SH-SY5Y (cell line): ENCODE results near the gene C19orf33.

ENCODE experiments used
- GATA2 ChIP-seq: IDR thresholded peaks from 2 replicates; pipeline ENCODE4 v1.6.1; 2011; ENCODE audit warnings: mild to moderate bottlenecking, low read depth, low read length
- GATA3 ChIP-seq: IDR thresholded peaks from 2 replicates; pipeline ENCODE4 v1.6.1; 2011; ENCODE audit warnings: low read depth, mild to moderate bottlenecking, low read length, moderate library complexity

C19orf33 gene

GRCh38 chr19:38333245-38333644 lies 29.2 kb downstream of the C19orf33 start:
- TF ChIP-seq GATA3 (no peak), GATA2 (no peak)

DNA sequence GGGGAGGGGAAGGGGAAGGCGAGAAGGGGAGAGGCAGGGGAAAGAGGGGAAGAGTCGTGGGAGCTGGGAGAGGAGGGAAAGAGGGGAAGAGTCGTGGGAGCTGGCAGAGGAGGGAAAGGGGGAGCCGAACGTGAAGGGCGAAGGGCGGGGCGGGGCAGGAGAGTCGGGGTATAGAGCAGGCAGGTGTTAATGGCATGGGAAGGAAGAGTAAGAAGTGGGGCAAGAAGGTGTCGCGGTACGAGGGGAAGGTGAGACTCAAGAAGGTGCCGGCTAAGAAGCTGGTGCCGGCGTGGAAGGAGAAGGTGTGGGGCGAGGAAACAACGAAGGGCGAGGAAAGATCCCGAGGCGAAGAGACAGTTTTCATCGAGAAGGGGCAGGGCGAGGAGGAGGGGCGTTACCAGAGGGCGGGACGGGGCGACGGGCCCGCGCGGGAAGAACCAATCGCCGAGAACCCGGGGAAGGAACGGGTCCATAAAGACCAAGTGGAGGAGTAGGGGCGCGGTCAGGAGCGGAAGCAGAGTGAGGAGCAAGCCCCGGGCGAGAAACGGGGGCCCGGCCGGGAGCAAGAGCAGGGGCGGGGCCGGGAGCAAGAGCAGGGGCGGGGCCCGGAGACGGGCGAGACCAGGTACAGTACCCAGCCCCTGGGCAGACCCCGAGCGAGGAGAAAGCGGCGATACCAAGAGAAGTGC lies 32.0 kb downstream of the C19orf33 start:
- TF ChIP-seq GATA2 = no peak
- no peak for TF ChIP-seq GATA3

GRCh38 chr19:38336638-38337359 lies 32.7 kb downstream of the C19orf33 start:
- TF ChIP-seq GATA3 (no peak), GATA2 (no peak)

DNA sequence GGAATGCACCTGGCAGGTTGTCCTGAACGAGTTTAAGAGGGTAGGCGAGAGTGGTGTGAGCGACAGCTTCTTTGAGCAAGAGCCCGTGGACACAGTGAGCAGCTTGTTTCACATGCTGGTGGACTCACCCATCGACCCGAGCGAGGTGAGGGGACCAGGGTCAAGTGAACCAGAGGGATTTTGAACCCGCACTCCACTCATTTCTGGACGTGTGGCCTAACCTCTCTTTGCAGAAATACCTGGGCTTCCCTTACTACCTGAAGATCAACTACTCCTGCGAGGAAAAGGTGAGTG lies 33.3 kb downstream of the C19orf33 start:
- TF ChIP-seq GATA3 (no peak), GATA2 (no peak)

DNA sequence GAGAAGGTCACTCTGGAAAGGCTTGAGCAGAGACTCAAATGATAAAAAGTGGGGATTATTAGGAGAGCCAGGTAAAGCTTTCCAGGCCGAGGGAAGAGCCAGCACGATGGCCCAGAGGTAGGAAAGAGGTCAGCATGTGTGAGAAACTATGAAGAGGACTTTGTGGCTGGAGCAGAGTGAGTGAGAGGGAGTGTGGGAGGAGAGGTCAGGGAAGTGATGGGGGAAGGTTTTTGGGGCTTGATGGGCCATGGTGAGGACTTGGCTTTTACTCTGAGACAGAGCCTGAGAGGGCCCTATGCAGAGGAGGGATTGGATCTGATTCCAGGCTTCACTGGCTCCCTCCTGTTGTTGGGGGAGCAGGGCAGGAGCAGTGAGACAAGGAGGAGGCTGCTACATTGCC lies 36.9 kb downstream of the C19orf33 start:
- TF ChIP-seq GATA3 = no peak
- TF ChIP-seq GATA2 = no peak

GRCh38 chr19:38346837-38347236 lies 42.8 kb downstream of the C19orf33 start:
- TF ChIP-seq GATA2 (no peak), GATA3 (no peak)

DNA sequence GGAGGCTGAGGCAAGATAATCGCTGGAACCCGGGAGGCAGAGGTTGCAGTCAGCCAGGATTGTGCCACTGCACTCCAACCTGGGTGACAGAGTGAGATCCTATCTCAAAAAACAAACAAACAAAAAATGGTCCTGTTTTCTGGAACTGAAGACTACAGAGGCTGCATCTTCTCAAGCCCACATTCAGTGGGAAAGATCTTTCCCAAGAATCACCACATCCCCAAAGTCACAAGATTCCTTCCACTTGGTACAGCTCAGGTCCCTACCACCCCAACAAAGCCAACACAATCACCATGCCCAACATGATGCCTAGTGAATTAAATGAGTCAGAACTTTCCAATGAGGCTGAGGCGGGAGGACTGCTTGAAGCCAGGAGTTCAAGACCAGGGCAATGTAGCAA lies 46.8 kb downstream of the C19orf33 start:
- no peak for TF ChIP-seq GATA2
- no peak for TF ChIP-seq GATA3

DNA sequence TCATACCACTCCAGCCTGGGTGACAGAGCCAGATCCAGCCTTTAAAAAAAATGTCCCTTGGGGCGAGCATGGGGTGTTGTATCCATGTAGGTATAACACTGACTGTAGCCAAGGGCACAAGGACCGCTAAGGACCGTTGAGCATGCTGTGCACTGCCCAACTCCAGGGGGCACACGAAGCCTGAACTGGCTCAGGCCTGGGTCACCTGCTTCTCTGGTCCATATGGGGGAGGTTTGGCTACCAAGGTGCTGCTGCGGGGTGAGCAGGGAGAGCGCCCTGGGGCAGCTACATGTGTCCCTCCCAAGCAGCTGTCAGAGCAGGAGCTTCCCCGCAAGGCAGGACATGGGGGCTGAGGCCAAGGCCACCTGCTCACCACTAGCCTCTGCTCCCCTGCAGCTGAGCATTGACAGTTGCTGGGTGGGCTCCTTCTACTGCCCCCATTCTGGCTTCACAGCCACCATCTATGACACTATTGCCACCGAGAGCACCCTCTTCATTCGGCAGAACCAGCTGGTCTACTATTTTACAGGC lies 47.9 kb downstream of the C19orf33 start:
- TF ChIP-seq GATA3 = no peak
- no peak for TF ChIP-seq GATA2

DNA sequence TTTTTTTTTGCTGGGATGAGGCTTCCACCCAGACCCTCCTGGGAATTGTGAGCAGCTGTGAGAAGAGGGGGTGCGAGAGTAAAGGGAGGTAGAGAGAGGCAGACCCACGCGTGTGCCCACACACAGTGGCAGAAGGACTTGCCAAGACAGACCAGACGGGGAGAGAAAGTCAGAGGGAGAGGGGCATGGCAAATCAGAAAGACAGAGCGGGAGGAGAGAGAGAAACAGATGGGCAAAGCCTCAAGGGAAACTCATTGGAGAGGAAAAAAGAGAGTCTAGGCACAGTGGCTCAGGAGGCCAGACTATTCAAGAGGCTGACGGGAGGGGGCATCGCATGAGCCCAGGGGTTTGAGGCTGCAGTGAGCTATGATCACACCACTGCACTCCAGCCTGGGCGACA lies 48.6 kb downstream of the C19orf33 start:
- TF ChIP-seq GATA3 (no peak), GATA2 (no peak)
